Measurements from ENCODE around the gene FAM200C. TPM values are rescaled to one million over a fixed set of nuclear protein-coding genes. Genes with fewer than 3 reads are reported as not detected.

The FAM200C gene
- total RNA-seq, 1 experiment from 2014 or later: 10.5 TPM

- CTCF ChIA-PET: no interaction called here
- no peak overlapping the region for H3K4me3 ChIP-seq
- H3K9me2 ChIP-seq (ENCODE audit: insufficient read depth): no peaks in the 10 kb centered on the region
- no TSS peak for BruUV-seq (replicated peaks)
- H3F3A ChIP-seq (ENCODE audit: insufficient read depth, low read depth): no peaks in the 10 kb centered on the region; the same call in 1 of the 2 replicates
- H3K4me1 ChIP-seq (replicated peaks; ENCODE audit: insufficient read depth): 0 out of 2 replicates have a peak, but pooled peaks cover 5% of the 10 kb centered on the region
- TF ChIP-seq EZH2 (IDR thresholded peaks at IDR 0.05; ENCODE audit: low read depth): no peak
- H3K79me2 ChIP-seq (ENCODE audit: low read depth): no peaks in the 10 kb centered on the region
- H3K27ac ChIP-seq: no peak overlapping the region
- H3K4me2 ChIP-seq: no peak overlapping the region
- no peaks in the 10 kb centered on the region for H3K9me3 ChIP-seq (ENCODE audit: insufficient read depth, low read depth)
- no peak for DNase-seq
- peaks cover 3% of the 10 kb centered on the region; the same call in 1 of the 2 replicates for H4K20me1 ChIP-seq (ENCODE audit: insufficient read depth)
- intact Hi-C loops (cut with micrococcal nuclease; ENCODE audit: unreplicated experiment): no loop called here
- H3K27me3 ChIP-seq (ENCODE audit: insufficient read depth, low read depth): peaks cover 64% of the 10 kb centered on the region
- no peaks in the 10 kb centered on the region for H3K36me3 ChIP-seq (ENCODE audit: low read depth)
- H2AFZ ChIP-seq: no peak overlapping the region
- POLR2A ChIA-PET (ENCODE audit: unreplicated experiment): no interaction called here
Observed at GRCh38 chr5:160371294-160371693, 28.6 kb downstream of the FAM200C start.

- H2AFZ ChIP-seq: no peak overlapping the region
Observed at GRCh38 chr5:160370713-160371034, 29.2 kb downstream of the FAM200C start.

GRCh38 chr5:160369990-160370712, 29.7 kb downstream of the FAM200C start, which contains the start of gene C1QTNF2:
Gene C1QTNF2 (minus strand): TSS chr5:160370626. CDS start chr5:160355011, 15,615 bp downstream.
- Histone ChIP-seq H3K79me2 (ENCODE audit: low read depth) (no peaks in the 10 kb centered on the region), H3K4me1 (replicated peaks; ENCODE audit: insufficient read depth) (0 out of 2 replicates have a peak, but pooled peaks cover 5% of the 10 kb centered on the region), H3K27ac (no peak within 1 kb of the TSS), H3K9me3 (ENCODE audit: insufficient read depth, low read depth) (no peaks in the 10 kb centered on the region), H3K4me2 (peak within 1 kb of the TSS; percentile 87), H2AFZ (peak within 1 kb of the TSS; percentile 81), H3F3A (ENCODE audit: insufficient read depth, low read depth) (no peaks in the 10 kb centered on the region; the same call in 1 of the 2 replicates), H3K4me3 (peak within 1 kb of the TSS; percentile 59), H3K27me3 (ENCODE audit: insufficient read depth, low read depth) (peaks cover 58% of the 10 kb centered on the region), H4K20me1 (ENCODE audit: insufficient read depth) (peaks cover 3% of the 10 kb centered on the region; the same call in 1 of the 2 replicates), H3K9me2 (ENCODE audit: insufficient read depth) (no peaks in the 10 kb centered on the region), H3K36me3 (ENCODE audit: low read depth) (no peaks in the 10 kb centered on the region)
- no peak for TF ChIP-seq CTCF (conservative IDR thresholded peaks at IDR 0.05)
- peak; percentile 83 for TF ChIP-seq EZH2 (IDR thresholded peaks at IDR 0.05; ENCODE audit: low read depth)
- CTCF ChIA-PET: interaction anchor here (0.5 kb wide), 1 partner anchor 172 kb away, joined by 3 read pairs; no protein-coding TSS in a partner anchor
- POLR2A ChIA-PET (ENCODE audit: unreplicated experiment): no interaction called here
- BruUV-seq (replicated peaks): no TSS peak
- intact Hi-C loops (cut with micrococcal nuclease; ENCODE audit: unreplicated experiment): no loop called here
- peak in 1 of 2 experiments; percentile 50 for DNase-seq

More at GRCh38 chr5:160370713-160371034, 29.2 kb downstream of the FAM200C start:
- H3K9me3 ChIP-seq (ENCODE audit: insufficient read depth, low read depth): no peaks in the 10 kb centered on the region
- H3K4me1 ChIP-seq (replicated peaks; ENCODE audit: insufficient read depth): 0 out of 2 replicates have a peak, but pooled peaks cover 5% of the 10 kb centered on the region
- intact Hi-C loops (cut with micrococcal nuclease; ENCODE audit: unreplicated experiment): no loop called here
- H3K4me3 ChIP-seq: peak overlapping the region; percentile 59; the same call in 1 of the 2 replicates
- H3F3A ChIP-seq (ENCODE audit: insufficient read depth, low read depth): no peaks in the 10 kb centered on the region; the same call in 1 of the 2 replicates
- no peak for DNase-seq
- TF ChIP-seq EZH2 (IDR thresholded peaks at IDR 0.05; ENCODE audit: low read depth): peak; percentile 17; the same call in 1 of the 2 replicates
- TF ChIP-seq CTCF (conservative IDR thresholded peaks at IDR 0.05): no peak
- H3K27me3 ChIP-seq (ENCODE audit: insufficient read depth, low read depth): peaks cover 58% of the 10 kb centered on the region
- H3K79me2 ChIP-seq (ENCODE audit: low read depth): no peaks in the 10 kb centered on the region
- H3K9me2 ChIP-seq (ENCODE audit: insufficient read depth): no peaks in the 10 kb centered on the region
- ChIA-PET POLR2A (ENCODE audit: unreplicated experiment) (no interaction called here), CTCF (interaction anchor here (0.5 kb wide), 1 partner anchor 173 kb away, joined by 3 read pairs; no protein-coding TSS in a partner anchor)
- H3K4me2 ChIP-seq: peak overlapping the region; percentile 87
- H3K27ac ChIP-seq: no peak overlapping the region
- BruUV-seq (replicated peaks): no TSS peak
- no peaks in the 10 kb centered on the region for H3K36me3 ChIP-seq (ENCODE audit: low read depth)
- peaks cover 3% of the 10 kb centered on the region; the same call in 1 of the 2 replicates for H4K20me1 ChIP-seq (ENCODE audit: insufficient read depth)

Measured in PC-9 (cell line).